Heart left ventricle (tissue), 13 donors: Measurements from ENCODE around the gene CDC42SE2.
"Not testable (repeated sequence)": the region's sequence is repeated elsewhere in the genome, so short reads cannot be mapped to it uniquely, and the experiment has no call there.

Source experiments
- CTCF ChIP-seq, 12 donors: fragments of 200-600 bp; sonication (generic) in 4 of 12; IDR thresholded peaks; one replicate each; pipeline versions ENCODE4 v1.5.0 to v1.8.0; 2018 to 2022; ENCODE audit warnings: antibody characterized with exemption in 12 of 12, mild to moderate bottlenecking in 5 of 12
- POLR2A ChIP-seq, 2 donors: fragments of 450-650 bp; IDR thresholded peaks; one replicate each; pipeline ENCODE4 v1.6.1; 2017; ENCODE audit warnings: antibody characterized with exemption in 2 of 2, mild to moderate bottlenecking in 2 of 2, moderate library complexity in 2 of 2
- donor health status: ischemic (EF 13 %, LVEDD 7.1; RV severe dilation, severe dysfunction).
- donor health status: DM: no; HTN: yes; CAD: no.
- donor health status: DM: no; HTN: no; CAD: no.
- donor health status: ischemic (EF 25% LVEDD 6.9; RV normal size, moderate dysfunction).
- donor health status: ischemic (EF 25% LVEDD 5.7; RV mildly dilated, moderate dysfunction).
- donor health status: ischemic (EF 35%, LVEDD 5.7; RV mildly dilated, moderate dysfunction).
- donor health status: nonischemic (EF 11% LVEDD 7.7; RV severe dilation, severe dysfunction).
- donor health status: DM: yes; HTN: yes; CAD: no.
- donor health status: PGD.
- donor health status: ischemic (EF 29% LVEDD 5.4; RV normal size, mild dysfunction).
- donor health status: nonischemic (EF 23%, LVEDD 6.1; RV moderate dilation, normal function).

DNA sequence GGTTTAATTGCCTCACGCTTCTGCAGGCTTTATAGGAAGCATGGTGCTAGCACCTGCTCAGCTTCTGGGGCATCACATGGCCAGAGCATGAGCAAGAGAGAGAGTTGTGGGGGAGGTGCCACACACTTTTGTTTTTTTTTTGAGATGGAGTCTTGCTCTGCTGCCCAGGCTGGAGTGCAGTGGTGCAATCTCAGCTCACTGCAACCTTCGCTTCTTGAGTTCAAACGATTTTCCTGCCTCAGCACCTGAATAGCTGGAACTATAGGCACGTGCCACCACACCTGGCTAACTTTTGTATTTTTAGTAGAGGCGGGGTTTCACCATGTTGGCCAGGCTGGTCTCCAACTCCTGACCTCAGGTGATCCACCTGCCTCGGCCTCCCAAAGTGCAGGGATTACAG lies 135.2 kb downstream of the CDC42SE2 start:
- not testable (repeated sequence) for TF ChIP-seq CTCF, POLR2A (IDR thresholded peaks at IDR 0.05)
